Gastrocnemius medialis (tissue), 4 donors: ENCODE data around the gene NOP58.

Experiments used
- CTCF ChIP-seq, 5 experiments: fragments of 450-650 bp in 3 of 5; fragments of 200-600 bp in 2 of 5; sonication (generic) in 2 of 5; IDR thresholded peaks in 4 of 5; conservative IDR thresholded peaks in 1 of 5; 1 replicate in 4 of 5; 2 replicates in 1 of 5; pipeline ENCODE4 v1.5.1; 2016 to 2019; ENCODE audit warnings: antibody characterized with exemption in 5 of 5, mild to moderate bottlenecking in 3 of 5, moderate library complexity in 3 of 5
- POLR2A ChIP-seq, 2 donors: fragments of 450-650 bp; IDR thresholded peaks; one replicate each; pipeline ENCODE4 v1.6.1; 2017; ENCODE audit warnings: antibody characterized with exemption in 2 of 2, mild to moderate bottlenecking in 2 of 2, moderate library complexity in 2 of 2

DNA sequence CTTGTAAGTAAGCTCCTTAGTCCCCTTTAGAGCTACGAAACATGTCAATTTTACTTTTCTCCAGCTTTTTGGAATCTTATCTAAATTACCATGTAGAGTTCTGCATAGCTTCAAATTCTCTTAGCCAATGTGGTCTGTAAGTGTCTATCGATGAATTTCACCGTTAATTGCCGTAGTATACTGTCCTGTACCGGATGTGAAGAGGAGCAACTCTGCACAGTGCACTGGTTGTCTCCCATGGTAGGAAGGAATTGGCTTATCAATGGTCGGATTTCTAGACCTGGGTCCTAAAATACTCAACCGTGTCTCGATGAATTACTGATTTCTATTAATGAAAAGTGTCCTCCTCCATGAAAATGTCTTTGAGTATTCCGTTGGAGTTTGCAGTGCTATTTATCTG lies 1.9 kb downstream of the NOP58 start:
- no peak for TF ChIP-seq CTCF (IDR thresholded peaks at IDR 0.05 in 4 of 5, conservative IDR thresholded peaks at IDR 0.05 in 1 of 5)
- TF ChIP-seq POLR2A (IDR thresholded peaks at IDR 0.05): no peak
